Fibroblast of villous mesenchyme (primary cell): ENCODE measurements around the gene CHRNA7. TPM values are rescaled to one million over a fixed set of nuclear protein-coding genes. Genes with fewer than 3 reads are reported as not detected.

Experiments used
- DNase-seq: peaks from one replicate; pipeline ENCODE4 v3.0.0-alpha.2; 2010; ENCODE audit warnings: low read depth
- H3K4me3 ChIP-seq: 2 replicates; pipeline ENCODE4 v1.5.1; 2011; ENCODE audit warnings: low read depth, mild to moderate bottlenecking, low read length
- total RNA-seq: library from RNA; depleted of rRNA; stranded (reverse); fragments of >200 nt; gene quantifications from 2 replicates; pipeline ENCODE4 v1.2.3, GENCODE V29; 2012
- TF ChIP-seq, protein P1 (sequence below): IDR thresholded peaks from 2 replicates; pipeline ENCODE4 v1.5.1; 2012; ENCODE audit warnings: low read depth, mild to moderate bottlenecking, low read length; ENCODE audit not compliant: insufficient read depth

CHRNA7 gene
- not detected in 2 replicates for total RNA-seq

DNA sequence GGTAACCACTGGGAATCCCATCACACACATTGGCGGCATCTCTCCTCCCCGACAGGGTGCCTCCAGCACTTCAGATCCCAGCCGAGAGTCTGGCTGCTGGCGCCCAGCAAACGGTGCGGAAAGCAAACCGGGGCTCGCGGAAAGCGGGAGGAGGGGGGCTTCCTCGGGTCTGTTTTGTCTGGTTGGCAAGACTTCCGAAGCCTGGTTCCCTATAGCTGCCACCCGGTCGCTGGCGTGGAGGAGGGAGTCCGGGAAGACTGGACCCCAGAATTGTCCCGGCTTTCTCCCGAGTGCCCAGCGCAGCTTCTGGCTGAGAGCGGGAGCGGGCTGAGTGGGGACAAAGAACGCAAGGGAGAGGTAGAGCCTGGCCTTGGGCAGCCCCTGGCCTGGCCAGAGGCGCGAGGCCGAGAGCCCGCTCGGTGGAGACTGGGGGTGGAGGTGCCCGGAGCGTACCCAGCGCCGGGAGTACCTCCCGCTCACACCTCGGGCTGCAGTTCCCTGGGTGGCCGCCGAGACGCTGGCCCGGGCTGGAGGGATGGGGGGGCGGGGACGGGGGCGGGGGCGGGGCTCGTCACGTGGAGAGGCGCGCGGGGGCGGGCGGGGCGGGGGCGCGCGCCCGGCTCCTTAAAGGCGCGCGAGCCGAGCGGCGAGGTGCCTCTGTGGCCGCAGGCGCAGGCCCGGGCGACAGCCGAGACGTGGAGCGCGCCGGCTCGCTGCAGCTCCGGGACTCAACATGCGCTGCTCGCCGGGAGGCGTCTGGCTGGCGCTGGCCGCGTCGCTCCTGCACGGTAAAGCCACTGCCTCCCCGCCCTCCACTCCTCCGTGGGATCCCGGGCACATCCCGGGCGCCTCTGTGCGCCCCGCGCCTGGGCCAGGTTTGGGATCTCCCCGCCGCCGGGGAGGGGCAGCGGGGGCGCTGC lies at the start of gene CHRNA7:
Gene CHRNA7, plus strand, starts transcription at position 654 of the 920 bp plus-strand sequence. Its CDS starts 80 bp downstream, at position 734.
- TF ChIP-seq, protein P1, sequence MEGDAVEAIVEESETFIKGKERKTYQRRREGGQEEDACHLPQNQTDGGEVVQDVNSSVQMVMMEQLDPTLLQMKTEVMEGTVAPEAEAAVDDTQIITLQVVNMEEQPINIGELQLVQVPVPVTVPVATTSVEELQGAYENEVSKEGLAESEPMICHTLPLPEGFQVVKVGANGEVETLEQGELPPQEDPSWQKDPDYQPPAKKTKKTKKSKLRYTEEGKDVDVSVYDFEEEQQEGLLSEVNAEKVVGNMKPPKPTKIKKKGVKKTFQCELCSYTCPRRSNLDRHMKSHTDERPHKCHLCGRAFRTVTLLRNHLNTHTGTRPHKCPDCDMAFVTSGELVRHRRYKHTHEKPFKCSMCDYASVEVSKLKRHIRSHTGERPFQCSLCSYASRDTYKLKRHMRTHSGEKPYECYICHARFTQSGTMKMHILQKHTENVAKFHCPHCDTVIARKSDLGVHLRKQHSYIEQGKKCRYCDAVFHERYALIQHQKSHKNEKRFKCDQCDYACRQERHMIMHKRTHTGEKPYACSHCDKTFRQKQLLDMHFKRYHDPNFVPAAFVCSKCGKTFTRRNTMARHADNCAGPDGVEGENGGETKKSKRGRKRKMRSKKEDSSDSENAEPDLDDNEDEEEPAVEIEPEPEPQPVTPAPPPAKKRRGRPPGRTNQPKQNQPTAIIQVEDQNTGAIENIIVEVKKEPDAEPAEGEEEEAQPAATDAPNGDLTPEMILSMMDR, result no peak
- no peak within 1 kb of the TSS for H3K4me3 ChIP-seq
- no peak for DNase-seq

DNA sequence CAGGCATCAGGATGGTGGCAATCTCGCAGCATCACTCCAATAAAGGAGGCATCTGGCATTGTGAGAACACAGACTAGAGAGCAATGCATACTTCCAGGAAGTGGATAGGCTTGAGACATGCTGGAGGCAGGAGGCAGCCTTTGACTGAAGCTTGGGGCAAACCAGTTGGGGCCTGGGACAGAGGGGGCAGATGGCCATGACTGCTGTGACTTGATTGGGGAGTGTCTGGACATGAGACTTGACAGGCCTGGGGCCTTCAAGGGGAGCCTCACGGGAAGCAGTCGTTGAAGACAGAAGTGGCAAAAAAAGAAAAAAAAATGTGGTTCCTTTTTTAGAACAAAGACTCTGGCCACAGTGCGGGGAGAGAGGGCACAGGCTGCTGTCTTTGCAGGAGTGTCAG lies 44.7 kb upstream of the CHRNA7 start:
- TF ChIP-seq, protein P1, result no peak
- H3K4me3 ChIP-seq, result no peak overlapping the region
- no peak for DNase-seq

DNA sequence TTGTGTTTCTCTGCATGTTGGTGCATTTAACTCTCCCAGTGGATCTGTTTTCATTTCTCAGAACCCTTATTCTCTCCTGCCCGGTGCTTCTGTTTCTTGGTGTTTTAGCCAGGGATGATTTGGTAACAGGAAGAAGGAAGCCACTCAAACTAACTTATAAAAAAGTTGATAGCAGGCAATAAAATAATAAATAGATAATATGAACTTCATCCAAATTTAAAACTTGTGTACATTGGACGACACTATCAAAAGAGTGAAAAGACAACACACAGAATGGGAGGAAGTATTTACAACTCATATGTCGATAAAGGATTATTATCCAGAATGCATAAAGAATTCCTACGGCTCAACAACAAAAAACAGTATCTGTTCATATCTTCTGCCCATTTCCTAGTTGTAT lies 37.3 kb upstream of the CHRNA7 start:
- no peak overlapping the region for H3K4me3 ChIP-seq
- TF ChIP-seq, protein P1, result no peak
- no peak for DNase-seq

DNA sequence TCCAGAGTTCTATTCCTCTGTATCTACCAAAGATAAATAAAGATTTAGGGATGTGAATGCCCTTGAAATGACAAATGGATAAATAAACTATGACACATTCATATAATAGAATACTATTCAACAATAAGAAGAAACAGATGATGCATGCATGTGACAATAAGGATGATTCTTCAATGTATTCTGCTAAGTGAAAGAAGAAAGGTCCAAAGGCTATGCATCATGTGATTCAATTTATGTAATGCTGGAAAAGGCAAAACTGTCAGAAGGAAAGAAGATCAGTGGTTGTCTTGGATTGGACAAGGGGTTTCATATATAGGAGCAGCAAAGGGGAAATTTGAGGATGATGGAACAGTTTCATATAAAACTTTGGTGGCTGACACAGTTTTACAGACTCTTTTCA lies 32.6 kb upstream of the CHRNA7 start:
- H3K4me3 ChIP-seq, result no peak overlapping the region
- TF ChIP-seq, protein P1, result no peak
- no peak for DNase-seq

DNA sequence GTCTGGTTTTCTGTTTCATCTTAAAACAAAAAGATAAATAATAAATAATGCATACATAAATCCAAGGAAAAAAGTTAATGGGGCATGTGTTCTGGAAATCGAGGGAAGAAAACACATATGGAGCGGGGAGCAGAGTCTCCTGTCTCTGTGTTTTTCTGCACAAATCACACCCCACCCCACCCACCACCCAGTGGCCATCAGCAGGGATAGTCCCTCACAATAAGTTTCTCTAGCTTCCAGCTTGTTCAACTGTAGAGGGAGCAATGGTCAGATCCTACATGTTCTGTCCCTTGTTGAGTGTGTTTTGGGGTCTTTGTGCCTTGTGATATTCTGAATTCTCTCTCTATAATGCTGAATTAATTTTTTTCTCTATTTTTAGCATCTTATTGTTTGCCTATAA lies 26.8 kb upstream of the CHRNA7 start:
- DNase-seq, result no peak
- H3K4me3 ChIP-seq, result no peak overlapping the region
- TF ChIP-seq, protein P1, result no peak

DNA sequence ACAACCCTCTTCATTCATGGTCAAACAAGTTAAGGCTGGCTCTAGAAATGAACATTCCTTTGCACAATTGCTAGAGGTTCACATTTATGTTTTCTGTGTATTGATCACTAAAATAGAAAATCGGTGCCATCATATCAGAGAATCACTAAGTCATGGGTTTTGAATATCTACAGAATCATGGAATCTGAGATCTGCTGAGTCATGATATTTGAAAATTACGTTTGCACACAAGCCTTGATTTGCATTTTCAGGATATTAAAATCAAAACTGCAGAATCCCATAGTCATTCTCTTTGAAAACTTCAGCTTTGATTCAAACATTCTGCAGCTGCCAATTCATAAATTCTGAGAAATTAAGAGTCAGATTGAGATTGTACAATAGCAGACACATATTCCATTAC lies 26.1 kb upstream of the CHRNA7 start:
- no peak for DNase-seq
- no peak overlapping the region for H3K4me3 ChIP-seq
- TF ChIP-seq, protein P1, result no peak
